Measurements from ENCODE around the gene PPOX.

DNA sequence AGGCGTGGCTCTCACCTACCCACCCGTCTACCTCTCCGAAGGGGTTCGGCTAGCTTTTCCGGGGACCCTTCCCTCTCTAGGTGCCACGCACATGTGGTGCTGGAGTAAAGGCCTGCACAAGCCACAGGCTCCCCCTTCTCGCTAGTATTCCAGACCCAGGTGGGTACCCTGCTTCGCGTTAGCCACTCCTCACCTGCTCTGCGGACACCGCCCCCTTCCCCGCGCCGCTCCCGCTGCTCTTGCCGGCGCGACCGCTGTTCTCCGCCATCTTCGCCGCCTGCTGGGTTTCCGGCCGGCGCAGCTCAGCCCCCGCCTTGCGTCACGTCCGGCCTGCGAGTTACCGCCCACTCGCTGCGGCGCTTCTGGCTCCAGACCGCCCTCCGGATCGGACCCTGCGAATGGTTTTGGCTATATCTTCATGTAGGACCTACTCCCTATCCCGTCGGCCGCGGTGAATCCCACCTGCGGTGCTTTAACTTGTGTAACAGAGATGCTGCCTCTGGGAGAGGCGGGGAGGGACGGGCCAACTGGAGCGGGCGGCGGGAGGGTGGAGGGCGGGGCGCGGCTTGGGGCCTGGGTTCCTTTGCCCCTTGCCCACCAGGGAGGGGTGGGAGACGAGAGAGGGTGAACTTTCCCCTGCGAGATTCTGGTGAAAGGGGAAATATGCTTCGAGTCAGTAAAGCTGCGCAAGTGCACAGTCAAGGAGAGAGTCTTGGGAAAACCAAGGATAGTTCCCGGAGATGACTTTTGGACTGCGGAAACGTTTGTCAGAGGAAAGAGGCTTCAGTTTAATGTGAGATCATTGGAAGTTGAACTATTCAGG lies 48.3 kb upstream of the PPOX start, which contains the start of the genes NIT1 and PFDN2:
- peak; percentile 91 for TF ChIP-seq POLR2AphosphoS5 (IDR thresholded peaks at IDR 0.05; ENCODE audit: low read depth)
- TF ChIP-seq, protein P1, sequence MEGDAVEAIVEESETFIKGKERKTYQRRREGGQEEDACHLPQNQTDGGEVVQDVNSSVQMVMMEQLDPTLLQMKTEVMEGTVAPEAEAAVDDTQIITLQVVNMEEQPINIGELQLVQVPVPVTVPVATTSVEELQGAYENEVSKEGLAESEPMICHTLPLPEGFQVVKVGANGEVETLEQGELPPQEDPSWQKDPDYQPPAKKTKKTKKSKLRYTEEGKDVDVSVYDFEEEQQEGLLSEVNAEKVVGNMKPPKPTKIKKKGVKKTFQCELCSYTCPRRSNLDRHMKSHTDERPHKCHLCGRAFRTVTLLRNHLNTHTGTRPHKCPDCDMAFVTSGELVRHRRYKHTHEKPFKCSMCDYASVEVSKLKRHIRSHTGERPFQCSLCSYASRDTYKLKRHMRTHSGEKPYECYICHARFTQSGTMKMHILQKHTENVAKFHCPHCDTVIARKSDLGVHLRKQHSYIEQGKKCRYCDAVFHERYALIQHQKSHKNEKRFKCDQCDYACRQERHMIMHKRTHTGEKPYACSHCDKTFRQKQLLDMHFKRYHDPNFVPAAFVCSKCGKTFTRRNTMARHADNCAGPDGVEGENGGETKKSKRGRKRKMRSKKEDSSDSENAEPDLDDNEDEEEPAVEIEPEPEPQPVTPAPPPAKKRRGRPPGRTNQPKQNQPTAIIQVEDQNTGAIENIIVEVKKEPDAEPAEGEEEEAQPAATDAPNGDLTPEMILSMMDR (IDR thresholded peaks at IDR 0.05; ENCODE audit: insufficient read depth, low read length) = no peak
- TF ChIP-seq, protein P2, sequence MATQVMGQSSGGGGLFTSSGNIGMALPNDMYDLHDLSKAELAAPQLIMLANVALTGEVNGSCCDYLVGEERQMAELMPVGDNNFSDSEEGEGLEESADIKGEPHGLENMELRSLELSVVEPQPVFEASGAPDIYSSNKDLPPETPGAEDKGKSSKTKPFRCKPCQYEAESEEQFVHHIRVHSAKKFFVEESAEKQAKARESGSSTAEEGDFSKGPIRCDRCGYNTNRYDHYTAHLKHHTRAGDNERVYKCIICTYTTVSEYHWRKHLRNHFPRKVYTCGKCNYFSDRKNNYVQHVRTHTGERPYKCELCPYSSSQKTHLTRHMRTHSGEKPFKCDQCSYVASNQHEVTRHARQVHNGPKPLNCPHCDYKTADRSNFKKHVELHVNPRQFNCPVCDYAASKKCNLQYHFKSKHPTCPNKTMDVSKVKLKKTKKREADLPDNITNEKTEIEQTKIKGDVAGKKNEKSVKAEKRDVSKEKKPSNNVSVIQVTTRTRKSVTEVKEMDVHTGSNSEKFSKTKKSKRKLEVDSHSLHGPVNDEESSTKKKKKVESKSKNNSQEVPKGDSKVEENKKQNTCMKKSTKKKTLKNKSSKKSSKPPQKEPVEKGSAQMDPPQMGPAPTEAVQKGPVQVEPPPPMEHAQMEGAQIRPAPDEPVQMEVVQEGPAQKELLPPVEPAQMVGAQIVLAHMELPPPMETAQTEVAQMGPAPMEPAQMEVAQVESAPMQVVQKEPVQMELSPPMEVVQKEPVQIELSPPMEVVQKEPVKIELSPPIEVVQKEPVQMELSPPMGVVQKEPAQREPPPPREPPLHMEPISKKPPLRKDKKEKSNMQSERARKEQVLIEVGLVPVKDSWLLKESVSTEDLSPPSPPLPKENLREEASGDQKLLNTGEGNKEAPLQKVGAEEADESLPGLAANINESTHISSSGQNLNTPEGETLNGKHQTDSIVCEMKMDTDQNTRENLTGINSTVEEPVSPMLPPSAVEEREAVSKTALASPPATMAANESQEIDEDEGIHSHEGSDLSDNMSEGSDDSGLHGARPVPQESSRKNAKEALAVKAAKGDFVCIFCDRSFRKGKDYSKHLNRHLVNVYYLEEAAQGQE (IDR thresholded peaks at IDR 0.05; ENCODE audit: insufficient replicate concordance, low read depth) = peak; percentile 67
- peak; percentile 84 for TF ChIP-seq GABPA (IDR thresholded peaks at IDR 0.05; ENCODE audit: low read depth)
- no peak for TF ChIP-seq SPI1 (IDR thresholded peaks at IDR 0.05; ENCODE audit: borderline replicate concordance, low read depth)
